ENCODE data around the gene PHF3.

Gene PHF3, protein sequence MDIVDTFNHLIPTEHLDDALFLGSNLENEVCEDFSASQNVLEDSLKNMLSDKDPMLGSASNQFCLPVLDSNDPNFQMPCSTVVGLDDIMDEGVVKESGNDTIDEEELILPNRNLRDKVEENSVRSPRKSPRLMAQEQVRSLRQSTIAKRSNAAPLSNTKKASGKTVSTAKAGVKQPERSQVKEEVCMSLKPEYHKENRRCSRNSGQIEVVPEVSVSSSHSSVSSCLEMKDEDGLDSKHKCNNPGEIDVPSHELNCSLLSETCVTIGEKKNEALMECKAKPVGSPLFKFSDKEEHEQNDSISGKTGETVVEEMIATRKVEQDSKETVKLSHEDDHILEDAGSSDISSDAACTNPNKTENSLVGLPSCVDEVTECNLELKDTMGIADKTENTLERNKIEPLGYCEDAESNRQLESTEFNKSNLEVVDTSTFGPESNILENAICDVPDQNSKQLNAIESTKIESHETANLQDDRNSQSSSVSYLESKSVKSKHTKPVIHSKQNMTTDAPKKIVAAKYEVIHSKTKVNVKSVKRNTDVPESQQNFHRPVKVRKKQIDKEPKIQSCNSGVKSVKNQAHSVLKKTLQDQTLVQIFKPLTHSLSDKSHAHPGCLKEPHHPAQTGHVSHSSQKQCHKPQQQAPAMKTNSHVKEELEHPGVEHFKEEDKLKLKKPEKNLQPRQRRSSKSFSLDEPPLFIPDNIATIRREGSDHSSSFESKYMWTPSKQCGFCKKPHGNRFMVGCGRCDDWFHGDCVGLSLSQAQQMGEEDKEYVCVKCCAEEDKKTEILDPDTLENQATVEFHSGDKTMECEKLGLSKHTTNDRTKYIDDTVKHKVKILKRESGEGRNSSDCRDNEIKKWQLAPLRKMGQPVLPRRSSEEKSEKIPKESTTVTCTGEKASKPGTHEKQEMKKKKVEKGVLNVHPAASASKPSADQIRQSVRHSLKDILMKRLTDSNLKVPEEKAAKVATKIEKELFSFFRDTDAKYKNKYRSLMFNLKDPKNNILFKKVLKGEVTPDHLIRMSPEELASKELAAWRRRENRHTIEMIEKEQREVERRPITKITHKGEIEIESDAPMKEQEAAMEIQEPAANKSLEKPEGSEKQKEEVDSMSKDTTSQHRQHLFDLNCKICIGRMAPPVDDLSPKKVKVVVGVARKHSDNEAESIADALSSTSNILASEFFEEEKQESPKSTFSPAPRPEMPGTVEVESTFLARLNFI (N-terminal part only)

DNA sequence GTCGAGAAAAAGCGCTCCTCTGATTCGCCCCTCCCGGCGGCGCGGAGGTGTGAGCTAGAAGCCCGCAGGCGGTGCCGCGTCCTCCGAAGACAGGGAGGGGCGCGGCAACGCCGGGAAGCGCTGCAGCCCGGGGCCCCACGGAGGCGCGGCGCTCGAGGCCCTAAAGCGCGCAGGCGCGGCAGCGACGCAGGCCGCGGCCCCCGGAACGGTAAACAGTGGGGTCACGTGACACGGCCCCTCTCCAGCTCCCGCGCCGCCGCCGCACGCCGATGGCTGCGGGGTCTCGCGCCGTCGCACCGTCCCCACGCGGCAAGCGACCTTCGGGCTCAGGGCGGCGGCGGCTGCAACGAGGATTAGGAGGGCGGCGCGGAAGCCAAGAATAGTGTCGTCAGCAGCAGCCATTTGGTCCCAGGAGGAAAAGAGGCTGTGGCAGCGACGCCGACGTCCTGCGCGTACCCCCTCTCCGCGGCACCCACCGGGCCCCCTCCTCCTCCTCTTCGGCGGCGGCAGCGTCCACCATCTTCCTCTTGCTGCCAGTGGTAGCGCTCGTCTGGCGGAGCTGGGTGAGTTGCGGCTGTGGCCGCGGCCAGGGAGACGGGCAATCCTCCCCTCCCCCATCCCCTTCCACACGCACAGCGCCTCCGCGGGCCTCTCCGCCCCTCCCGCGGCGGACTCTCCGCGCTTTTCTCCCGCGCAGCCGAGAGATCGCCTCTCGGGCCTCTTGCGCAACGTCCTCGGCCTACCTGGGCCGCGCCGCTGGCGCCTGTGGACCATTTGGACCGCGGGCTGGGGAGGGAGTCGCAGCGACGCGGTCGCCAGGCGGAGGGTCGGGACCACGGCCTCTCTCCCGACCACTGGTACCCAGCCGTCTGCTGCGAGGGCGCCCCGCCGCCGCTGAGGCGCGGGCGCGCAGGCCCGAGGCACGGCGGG lies at the start of gene PHF3:
Gene PHF3, plus strand, starts transcription at position 215 of the 930 bp plus-strand sequence. CDS start 10,750 bp downstream, outside the sequence.
- peak; percentile 77 for DNase-seq

DNA sequence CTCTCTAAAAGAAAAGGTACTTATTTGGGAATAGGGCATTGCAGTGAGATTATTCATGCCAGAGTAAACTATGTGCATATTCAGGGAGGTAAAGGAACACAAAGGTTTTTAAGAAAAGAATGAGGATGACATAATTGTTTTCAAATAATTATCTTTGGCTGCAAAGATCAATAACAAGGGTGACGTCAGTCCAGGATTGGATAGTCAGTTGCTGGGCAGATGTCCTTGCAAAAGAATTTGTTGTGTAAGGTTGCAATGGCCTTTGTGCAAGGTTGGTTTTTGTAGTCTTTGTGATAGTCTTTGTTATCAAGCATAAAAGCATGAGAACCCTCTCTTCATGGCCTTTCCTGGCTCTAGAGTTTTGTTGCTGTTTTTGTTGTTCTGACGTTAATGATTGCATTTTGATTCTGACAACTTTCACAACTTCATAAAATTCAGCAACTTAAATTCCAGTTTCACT lies 45.6 kb upstream of the PHF3 start:
- no peak for DNase-seq

DNA sequence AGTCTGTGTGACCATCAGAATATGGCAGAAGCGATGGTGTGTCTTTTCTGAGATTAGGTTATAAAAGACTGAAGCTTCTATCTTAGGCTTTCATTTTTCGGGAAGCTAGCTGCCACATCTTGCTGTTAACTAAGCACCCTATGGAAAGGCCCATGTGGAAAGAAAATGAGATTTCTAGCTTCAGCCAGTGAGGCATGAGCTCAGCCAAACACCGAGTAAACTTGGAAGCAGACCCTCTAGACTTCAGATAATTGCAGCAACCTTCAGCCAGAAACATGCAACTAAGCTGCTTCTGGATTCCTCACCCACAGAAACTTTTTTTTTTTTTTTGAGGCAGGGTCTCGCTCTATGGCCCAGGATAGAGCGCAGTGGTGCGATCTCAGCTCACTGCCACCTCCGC lies 42.7 kb upstream of the PHF3 start:
- no peak for DNase-seq

DNA sequence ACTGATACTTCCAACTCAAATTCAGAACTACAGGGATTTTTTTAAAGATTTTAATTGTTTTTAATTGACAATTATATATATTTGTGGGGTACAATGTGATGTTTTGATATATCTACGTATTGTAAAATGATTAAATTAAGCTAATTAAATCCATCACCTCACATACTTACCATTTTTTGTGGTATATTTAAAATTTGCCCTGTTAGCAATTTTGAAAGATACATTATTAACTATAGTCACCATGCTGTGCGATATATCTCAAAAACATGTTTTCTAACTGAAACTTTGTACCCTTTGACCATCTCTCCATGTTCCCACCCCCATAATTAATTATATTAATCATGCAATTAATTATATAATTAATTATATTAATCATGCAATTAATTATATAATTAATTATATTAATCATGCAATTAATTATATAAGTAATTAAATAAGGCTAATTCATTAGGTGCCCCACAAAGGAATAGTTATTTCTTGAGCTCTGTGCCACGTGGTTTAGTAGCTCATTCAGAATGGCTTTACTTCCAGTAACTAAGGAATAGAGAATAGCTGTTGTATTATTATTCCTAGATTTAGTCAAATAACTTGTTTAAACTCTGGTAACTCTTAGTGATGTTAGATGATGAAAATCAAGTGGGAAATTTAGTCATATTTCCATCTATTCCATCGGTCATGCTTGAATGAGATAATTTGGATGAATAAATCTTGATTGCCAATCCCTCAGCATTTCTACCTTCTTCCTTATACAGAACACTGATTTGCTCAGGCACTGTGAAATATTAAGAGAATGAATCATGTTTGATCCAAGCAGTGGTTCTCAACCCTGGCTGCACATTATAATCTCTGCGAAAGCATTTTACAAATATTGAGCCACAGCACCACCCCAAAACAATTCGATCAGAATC lies 38.2 kb upstream of the PHF3 start:
- DNase-seq, result no peak

DNA sequence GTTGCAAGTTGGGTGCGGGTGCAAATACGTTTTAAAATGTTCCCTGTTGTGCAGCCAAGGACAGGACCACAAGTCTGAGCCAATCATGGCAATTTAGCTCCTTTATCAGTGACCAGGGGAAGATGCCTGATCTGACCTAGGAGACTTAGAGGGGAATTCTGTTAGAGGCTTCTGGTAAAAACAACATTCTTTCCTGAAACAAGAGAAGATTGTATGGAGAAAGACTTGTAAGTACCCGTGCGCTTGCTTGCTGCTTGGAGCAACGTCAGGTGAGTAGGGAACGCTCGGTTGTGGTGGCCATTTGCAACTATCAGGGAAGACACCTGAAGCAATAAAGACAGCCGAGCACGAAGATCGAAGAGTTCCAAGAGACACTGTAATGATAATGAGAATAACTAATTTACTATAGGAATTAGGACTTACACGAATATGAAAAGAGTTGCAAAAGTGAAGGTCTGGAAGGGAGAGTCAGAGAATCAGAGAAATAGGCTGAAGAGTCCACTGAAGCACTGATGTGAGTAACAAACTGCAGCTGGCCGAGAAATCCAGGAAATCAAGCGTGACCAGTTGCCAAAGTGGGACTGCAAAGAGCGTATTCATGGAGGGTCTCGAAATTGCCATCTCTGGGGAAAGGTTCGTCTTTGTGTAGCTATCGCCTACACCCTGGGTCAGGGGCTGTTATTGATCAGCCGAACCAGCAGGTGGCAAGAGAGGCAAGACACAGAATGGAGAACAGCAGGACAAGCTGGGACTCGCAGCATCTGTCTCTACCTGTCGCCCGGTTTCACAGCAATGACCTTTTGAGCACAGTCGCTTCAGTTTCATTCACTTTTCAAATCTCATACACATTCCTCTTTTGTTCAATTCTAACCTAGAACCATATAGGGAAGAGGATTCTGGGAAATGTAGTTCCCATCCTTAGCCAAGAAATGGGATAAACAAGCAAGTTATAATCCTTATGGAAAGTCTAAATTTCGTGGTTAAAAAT lies 37.3 kb upstream of the PHF3 start:
- DNase-seq, result peak; percentile 79

DNA sequence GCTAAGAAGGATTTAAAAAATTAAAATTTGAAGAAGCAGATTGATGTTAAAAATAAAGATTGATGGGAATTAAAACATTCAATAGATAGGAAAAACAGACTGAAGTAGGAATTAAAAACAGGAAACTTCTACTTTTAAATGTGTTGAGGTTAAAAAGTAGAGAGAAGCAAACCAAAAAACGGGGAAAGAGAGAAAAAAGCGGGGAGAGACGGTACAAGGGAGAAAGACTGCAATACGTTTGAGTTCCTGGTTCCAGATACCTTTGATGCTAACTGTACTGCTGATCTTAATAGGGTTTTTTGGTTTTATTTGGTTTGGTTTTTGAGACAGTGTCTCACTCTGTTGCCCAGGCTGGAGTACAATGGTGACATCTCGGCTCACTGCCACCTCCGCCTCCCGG lies 36.4 kb upstream of the PHF3 start:
- DNase-seq, result no peak

DNA sequence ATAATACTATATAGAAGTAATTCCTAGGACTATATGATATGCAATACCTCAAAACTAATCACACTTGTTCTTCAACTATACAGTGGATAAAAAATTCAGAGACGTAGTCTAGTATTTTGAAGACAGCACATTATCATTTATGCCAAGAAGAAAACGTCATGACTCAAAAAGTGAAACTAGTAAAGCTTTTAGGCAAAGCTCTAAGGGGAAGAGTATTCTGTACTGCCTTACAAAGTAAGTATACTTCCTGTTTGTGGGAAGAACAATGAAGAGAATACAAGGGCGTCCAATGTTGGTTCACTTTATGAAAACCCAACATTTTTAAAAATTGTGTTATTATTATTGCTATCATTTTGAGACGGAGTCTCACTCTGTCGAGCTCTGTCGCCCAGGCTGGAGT lies 35.5 kb upstream of the PHF3 start:
- DNase-seq, result no peak

DNA sequence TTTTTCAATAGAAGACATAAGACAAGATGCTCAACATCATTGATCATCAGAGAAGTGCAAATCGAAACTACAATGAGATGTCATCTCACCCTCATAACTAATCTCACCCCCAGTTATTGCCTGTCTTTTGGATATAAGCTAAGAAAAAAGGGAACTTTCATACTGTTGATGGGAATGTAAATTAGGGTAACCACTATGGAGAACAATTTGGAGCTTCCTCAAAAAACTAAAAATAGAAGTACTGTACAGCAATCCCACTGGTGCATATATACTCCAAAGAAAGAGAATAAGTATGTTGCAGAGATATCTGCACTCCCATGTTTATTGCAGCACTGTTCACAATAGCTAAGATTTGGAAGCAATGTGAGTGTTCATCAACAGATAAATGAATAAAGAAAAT lies 26.4 kb upstream of the PHF3 start:
- DNase-seq, result no peak

DNA sequence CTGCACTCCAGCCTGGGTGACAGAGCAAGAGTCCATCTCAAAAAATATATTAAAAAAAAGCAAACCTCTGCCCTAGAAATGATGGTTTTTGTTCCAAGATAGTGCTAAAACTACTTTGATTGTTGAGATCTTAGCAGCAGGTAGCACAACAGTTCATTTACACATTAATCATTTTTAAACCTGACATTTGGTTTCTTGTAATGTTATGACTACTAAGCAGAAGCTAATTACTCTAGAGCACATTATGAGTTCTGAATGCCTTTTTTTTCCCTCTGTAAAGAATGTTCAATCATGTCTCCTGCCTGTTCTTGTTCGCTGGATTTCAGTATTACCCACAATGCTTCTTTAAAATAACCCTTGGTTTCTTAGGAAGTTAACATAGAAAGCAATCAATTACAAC lies 24.7 kb upstream of the PHF3 start:
- no peak for DNase-seq

DNA sequence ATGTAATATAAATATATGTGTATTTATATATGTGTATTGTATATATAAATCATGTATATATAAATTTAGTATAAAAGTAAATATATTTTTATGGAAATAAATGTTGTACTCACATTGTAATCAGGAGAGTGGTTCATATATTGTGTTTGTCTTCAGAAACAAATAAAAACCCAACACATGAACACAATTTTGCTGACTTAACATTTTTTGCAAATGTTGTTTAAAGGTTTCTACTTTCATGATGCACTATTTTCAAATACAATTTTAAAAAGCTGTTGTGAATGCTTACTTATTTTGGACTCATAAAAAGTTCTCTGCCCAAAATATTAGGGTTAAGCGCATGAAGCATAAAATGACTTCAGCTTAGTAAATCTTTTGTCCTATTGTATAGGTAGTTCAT lies 24.0 kb upstream of the PHF3 start:
- DNase-seq, result no peak

DNA sequence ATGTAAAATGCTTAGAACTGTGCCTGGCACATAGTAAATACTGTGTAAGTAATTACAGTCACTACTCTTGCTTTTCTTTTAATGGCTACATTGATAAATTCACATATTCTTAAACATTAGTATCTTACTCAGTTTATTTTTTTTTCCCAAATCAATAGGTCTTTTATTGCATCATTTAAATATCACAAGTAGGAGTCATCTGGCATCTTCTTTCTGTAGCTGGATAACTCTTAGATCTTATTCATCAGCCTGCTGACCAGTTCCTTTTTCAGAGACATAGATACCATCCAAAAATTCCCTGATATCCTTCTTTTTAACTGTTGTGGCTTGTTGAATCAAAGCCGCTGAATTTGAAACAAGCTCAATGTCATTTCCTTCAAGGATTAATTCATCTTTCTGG lies 20.0 kb upstream of the PHF3 start:
- DNase-seq, result no peak

DNA sequence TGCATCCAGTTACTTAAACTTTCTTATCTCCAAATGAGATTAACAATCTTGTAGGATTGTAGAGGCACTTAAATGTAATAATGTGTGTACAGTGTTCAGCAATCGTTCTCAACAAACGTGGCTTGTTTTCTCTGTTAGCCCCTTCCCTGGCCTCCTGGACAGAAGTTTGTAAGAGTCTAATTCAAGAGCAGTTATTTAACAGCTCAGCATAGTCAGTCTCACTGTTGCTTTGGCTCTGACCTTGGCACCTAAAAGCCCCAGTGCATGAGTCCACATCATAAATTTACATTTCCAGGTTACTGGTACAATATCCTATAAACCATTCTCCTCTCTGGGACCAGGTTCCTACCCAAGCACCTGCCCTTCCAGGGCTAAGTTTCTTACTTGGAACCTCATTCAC lies 11.5 kb upstream of the PHF3 start:
- no peak for DNase-seq

DNA sequence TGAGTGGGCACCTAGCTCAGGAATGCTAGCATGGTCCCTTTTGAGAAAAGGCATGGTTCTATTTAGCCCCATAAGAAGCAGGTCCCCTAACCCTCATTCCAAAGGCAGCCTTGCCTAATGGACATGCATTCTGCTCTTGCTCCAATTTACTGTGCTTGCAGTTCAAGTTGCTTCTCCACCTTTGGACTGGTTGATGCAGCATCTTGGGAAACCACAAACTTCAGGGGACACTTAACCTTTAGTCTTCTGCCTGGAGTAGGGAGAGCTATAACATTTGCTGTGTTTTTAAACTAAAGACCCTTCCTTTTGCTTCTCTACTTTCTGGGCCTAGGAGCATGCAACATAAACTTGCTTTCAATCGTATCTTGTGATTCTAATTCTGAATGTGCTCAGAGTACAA lies 5.1 kb upstream of the PHF3 start:
- DNase-seq, result no peak

DNA sequence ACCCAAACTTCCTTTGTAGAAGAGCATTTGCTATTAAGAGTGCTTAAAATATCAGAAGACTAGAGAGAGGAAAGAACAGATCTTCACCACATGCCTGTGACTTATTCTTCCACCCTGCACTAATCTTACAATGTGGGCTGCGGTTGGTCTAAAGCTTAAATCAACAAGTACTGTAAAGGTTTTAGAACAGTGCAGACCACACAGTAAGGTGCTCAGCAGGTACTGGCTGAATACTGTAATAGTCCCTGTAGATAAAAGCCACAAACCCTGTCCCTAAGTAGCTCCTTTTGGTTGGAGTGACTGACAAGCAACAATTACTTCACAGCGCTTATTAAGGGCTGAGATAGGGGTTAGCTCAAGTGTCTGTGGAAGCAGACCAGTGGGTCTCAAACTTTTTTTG lies 972 bp upstream of the PHF3 start:
- no peak for DNase-seq

DNA sequence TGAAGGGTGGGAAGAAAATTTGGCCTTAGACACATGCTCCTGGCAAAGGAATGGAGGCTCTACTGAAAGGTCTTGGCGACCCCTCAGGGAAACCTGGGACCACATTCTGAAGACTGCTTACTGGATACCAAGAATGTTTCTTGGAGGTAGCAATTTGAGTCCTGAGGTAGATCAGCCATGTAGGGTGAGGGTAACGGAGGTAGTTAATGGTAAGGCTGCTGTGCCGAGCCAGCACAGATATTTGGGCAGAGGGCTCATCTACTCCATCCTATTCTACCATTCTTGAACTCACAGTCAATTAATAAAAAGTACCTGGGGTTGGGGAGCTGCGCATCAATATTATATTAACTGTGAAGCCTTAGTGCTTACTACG lies 401 bp upstream of the PHF3 start:
- DNase-seq, result peak; percentile 45

DNA sequence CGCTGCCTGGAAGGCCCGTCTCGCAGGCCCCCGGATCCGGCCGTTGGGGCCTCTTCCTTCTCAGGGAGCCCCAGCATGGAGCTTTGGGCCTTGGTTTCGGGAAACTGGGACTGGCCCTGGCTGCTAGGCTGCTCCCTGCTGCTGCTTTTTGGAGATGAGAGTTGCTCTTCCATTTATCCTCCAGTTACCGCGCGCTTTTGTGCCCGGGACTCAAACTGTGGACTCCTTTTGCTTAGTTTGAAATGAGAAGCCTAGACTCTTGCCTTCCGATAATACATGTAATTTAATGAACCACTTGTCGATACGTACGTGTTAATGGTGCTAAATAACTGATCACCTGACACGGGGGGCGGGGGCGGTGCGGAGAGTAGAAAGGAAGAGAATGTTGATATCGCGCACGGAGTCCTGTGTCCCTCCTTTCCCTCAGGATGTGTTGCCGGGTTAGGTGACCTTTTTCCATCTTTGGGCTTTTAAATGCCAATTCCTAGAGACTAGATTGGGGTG lies 968 bp downstream of the PHF3 start:
- peak; percentile 14 for DNase-seq

DNA sequence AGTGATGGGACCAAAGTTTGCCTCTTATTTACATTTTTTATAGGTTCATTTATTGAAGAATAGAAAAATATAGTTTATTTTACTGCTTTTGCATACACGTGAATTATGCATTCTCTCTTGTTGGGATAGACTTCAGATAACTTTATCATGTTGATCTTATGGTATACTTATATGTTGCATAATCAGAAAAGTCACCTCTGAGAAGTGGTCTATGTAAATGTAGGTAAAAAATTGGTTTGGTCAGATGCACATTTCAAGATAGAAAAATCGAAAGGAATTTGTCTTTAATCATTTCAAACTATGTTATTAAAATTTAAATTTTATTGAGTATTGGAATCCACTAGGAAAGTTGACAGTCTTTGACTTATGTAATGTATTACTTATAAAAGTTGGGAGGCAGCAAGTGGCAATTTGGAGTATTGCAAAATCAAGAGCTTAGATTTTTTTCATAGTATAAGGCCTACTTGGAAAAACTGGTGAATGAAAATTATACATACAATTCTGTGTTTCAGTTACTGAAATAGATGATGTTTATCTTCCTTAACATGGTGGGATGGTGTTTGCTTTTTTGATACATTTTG lies 2.4 kb downstream of the PHF3 start:
- DNase-seq, result no peak

DNA sequence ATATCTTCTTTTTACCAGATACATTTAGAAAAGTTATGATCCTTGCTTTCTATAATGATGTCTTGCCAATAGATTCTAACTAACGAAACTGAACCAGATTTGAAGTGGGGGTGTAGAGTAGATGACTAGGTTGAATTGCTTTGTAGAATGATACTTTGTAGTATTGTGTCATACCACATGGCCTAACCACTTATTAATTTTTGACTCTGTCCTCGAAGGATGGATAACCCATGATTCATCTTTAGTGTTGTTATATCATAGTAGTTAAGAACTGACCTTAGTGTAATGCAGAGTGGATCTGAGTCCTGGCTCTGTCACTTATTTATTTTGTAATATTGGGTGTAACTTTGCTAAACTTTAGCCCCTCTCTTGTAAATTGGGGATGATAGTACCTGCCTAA lies 4.5 kb downstream of the PHF3 start:
- no peak for DNase-seq

DNA sequence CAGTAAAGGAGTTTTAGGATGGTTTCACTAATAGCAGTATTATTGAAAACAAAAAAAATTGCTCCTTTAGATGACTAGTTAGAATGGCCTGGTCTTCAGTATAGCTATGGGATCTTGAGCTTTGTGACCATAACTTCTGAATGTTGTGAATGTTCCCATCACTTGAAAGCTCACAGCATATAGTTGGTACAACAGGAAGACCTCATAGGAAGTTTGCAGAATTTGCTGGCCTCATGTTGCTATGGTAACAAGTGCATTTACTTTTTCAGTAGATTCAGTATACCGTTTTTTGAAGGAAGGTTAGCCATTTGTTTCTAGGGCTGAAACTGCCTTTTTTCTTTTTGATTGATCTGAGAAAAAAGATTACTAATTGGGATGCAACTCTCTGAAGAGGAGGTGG lies 8.3 kb downstream of the PHF3 start:
- no peak for DNase-seq

All from SHP77 treated with DMSO at 0.1 percent for 48 hours (cell line).